LNCAP (cell line): Measurements from ENCODE around the gene IFNG.

Source experiments
- CTCF ChIP-seq: fragments of 450-650 bp; IDR thresholded peaks from 2 replicates; pipeline ENCODE4 v1.5.1; 2017; ENCODE audit warnings: mild to moderate bottlenecking

Gene IFNG

GRCh38 chr12:68159681-68160304 is at the start of gene IFNG:
Gene IFNG, minus strand, starts transcription at chr12:68159740. Its CDS starts 125 bp downstream, at chr12:68159615.
- TF ChIP-seq CTCF, result no peak

- TF ChIP-seq CTCF, result no peak
Measured at GRCh38 chr12:68207276-68207675, 47.7 kb upstream of the IFNG start.

- TF ChIP-seq CTCF, result no peak
Measured at GRCh38 chr12:68206446-68206845, 46.9 kb upstream of the IFNG start.

- TF ChIP-seq CTCF, result no peak
Measured at GRCh38 chr12:68203460-68203875, 43.9 kb upstream of the IFNG start.

GRCh38 chr12:68200854-68201253 is 41.3 kb upstream of the IFNG start:
- no peak for TF ChIP-seq CTCF

GRCh38 chr12:68199127-68199526 is 39.6 kb upstream of the IFNG start:
- TF ChIP-seq CTCF, result no peak

- no peak for TF ChIP-seq CTCF
Measured at GRCh38 chr12:68198507-68199086, 39.1 kb upstream of the IFNG start.
